Iris pigment epithelial cell (primary cell): ENCODE results near the gene CHST11.
"Not testable (repeated sequence)": the region's sequence is repeated elsewhere in the genome, so short reads cannot be mapped to it uniquely, and the experiment has no call there.

Experiments
- DNase-seq: peaks from one replicate; pipeline ENCODE4 v3.0.0-alpha.2; 2011; ENCODE audit warnings: low read depth

CHST11 gene

DNA sequence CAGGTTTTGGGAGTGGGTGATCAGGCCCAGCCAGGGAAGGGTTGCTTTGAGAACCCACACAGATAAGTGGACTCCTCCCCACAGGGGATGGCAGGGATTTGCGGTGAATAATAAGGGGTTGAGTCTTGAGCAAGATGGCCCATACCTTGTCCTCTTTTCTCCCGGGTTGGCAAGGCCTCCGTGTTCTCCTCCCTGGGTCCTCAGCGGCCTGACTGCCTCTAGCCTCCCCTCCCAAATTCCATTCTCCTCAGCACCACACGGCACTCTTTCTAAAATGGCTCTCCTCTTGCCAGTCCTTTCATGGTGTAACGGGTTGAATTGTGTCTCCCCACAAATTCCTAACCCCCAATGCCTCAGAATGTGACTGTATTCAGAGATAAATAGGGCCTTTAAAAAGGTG is 70.0 kb downstream of the CHST11 start:
- DNase-seq = no peak

GRCh38 chr12:104527653-104528052 is 70.9 kb downstream of the CHST11 start:
- DNase-seq = not testable (repeated sequence)

DNA sequence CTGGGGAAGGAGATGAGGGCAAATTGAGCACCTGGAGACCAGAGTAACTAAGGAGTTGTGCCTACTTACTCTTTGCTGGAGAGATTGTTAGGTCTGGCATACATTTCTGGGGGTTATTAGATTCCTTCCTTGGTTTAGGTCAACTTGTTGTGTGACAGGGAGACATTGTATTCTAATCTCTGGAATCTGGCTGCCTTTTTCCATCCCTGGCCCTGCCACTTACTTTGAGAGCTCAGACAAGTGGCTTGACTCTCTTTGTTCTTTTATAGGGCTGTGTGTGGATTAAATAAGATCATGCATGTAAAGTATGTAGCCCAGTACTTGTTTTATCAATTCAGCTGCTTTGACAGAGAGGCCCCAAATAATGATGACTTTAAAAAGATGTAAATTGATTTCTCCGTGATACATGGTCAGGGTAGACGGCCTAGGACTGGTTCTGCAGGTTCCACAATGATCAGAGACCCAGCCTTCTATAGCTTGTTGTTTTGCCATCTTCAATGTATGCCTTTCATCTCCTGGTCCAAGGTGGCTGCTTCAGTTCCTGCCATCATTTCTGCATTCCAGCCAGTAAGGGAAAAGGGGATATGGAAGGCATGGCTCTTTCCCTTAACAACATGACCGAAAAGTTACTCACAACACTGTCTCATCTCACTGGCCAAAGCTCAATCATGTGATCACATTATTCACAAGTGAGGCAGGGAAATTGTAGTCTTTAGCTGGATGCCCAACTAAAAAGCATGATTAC is 72.6 kb downstream of the CHST11 start:
- no peak for DNase-seq

DNA sequence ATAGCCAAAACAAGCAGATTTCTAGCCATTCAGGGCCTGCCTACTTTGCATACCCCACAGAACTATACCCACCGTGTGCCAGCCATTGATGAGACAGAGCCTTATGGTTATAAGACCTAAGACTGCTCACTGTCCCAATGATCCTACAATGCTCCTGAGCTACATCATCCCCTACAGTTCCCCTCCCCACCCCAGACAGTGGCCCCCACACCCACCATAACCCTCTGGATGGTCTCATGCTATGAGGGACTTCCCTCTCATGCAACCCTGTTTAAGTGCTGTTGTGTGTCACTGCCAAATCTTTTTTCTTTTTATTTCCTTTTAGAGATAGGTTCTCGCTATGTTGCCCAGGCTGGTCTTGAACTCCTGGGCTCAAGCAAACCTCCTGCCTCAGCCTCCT is 75.9 kb downstream of the CHST11 start:
- no peak for DNase-seq

DNA sequence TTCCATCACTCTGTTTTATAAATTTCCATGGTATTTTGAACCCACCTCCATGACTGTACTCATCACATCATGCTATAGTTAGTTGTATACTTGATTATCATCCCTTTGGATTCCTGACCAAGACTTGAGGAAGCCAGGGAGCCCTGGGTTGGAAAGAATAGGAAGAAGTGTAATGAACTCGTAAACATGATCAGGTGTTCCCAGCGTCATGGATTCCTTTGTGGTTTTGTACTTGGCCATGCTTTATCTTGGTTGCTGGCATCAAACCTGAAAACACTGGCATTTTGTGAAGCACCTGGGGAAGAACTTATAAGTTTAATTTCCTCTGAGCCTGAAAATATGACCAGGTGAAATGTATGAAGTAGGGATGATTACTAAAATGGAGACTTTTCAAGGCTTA is 76.4 kb downstream of the CHST11 start:
- no peak for DNase-seq

GRCh38 chr12:104534162-104534856 is 77.6 kb downstream of the CHST11 start:
- peak; percentile 52 for DNase-seq

DNA sequence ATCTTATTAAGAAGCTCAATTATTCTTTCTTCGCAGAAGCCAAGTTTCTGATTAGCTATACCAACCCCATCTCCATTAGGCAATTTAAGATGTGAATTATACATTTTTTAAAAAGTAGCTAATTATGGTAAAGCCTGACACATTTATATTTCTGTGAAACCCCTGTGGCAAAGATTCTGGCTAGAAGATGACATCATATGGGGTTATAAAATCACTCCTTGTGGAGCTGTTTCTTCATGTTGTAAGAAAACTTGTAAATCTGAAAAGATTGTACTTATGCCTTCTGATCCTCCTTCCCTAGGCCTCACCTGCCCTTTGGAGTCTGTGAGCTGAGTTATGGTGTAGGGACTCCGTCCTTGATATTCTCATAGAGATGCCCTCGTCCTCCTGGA is 78.1 kb downstream of the CHST11 start:
- no peak for DNase-seq

DNA sequence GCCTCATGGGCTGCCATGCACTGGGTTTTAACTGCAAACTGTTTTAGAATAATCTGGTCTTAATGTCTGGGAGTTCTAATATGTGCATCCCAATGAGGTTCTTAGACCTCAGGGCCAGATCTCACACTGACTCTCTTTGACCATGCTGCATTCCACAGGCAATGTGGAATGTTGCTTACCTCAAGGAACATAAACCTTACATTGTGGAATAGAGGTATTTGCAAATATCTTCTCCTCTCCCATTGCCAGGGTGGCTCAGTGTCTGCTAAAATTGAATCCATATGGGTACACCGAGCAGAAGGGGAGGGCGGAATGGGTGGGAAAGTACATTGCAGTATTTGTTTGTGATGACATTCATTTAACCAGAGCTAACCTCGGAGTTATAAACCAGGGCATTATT is 78.6 kb downstream of the CHST11 start:
- peak; percentile 41 for DNase-seq

GRCh38 chr12:104536841-104537240 is 80.1 kb downstream of the CHST11 start:
- no peak for DNase-seq

- no peak for DNase-seq
These were observed 81.3 kb downstream of the CHST11 start for GRCh38 chr12:104538056-104538455.

DNA sequence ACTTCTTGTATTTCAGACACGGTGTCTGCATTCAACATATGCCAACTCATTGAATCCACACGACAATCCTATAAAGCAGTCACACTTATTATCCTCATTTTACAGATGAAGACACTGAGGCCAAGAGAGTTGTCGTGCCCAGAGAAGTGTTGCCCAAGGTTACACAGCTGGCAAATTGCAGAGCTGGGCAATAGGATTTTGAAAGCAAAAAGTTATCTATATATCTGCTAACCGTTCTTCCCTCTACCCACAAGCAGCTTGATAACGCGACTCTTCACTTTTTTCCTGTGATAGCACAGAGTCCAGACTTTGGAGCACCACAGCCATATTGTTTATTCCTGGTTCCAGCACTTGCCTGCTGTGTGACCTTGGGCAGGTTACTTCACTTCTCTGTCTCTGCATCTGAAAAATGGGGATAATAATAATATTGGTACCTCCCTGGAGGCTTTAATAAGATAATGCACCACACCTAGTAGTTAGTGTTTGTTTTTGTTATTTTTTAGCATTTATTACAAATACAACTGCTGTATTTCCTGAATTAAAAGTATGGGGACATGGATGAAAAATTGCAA is 82.2 kb downstream of the CHST11 start:
- DNase-seq = no peak

GRCh38 chr12:104544836-104545235 is 88.1 kb downstream of the CHST11 start:
- DNase-seq = no peak

- no peak for DNase-seq
These were observed 89.8 kb downstream of the CHST11 start for GRCh38 chr12:104546575-104546974.

GRCh38 chr12:104547235-104547634 is 90.5 kb downstream of the CHST11 start:
- no peak for DNase-seq

- peak; percentile 44 for DNase-seq
These were observed 93.2 kb downstream of the CHST11 start for GRCh38 chr12:104549815-104550480.

DNA sequence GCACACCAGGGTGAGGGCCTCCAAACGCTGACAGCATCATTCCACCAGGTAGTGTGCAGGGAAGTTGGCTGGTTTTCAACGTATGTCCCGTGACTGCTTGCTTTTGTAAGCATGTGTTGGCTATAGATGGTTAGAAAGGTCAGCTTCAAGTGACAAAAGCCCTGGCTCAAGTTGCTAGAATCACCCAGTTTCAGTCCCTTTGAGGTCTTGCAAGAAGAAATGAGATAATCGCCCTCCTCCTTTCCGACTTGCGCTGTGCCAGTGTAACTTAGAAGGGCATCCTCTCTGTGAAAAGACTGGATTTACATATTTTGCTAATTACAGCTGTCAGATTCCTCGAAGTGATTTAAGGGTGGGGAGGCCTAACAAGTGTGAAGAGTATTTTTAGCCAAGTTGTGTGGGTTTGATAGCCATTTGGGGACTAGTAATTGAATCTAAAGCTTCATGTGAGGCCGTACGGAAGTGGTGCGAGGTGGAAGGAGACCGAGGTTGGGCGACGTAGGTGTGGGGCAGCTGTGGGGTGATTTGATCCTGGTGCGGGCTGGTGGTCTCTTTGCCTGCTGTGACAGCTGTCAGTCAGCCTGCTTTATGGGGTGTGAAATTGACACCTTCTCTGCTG is 94.7 kb downstream of the CHST11 start:
- no peak for DNase-seq

DNA sequence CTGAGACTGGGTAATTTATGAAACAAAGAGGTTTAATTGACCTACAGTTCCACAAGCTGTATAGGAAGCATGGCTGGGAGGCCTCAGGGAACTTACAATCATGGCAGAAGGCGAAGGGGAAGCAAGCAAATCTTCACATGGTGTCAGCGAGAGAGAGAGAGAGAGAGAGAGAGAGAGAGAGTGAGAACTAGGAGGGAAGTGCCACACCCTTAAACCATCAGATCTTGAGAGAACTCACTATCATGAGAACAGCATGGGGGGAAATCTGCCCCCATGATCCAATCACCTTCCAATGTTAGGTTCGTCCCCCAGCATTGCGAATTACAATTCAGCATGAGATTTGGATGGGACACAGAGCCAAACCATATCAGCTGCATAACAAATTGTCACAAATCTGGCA is 96.7 kb downstream of the CHST11 start:
- DNase-seq = no peak

- DNase-seq = no peak
These were observed 98.9 kb downstream of the CHST11 start for GRCh38 chr12:104555648-104556047.

DNA sequence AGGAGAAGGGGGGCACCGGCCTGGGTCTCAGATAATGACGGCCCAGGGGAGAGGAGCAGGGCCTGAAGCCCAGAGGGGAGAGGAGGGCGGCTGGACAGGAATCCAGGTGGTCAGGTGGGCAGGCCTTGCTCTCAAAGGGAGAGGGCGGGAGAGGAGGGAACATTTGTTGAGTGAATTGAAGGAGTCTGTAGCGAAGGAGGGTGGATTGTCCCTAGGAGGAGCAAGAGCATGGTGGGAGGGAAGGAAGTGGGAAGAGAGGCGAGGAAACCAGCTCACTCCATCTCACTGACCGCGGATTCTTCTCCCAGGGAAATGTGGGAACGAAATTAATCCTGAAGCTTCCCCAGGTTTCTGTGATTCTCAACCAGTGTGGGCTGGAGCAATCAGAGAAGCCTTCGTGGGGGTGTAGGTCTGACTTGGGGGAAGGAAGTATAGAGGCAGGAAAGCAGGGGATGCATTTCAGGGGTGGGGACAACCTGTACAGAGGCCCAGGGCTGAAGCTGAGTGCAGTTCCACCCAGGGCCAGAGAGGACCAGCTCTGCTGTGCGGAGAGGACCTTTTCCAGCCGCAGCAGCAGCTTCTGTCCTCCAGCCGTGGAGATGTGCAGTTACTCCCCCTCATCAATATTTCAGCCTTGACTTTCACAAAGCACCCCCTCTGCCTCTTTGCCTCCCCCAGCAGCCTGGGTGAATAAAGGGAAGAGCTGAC is 100.9 kb downstream of the CHST11 start:
- no peak for DNase-seq

DNA sequence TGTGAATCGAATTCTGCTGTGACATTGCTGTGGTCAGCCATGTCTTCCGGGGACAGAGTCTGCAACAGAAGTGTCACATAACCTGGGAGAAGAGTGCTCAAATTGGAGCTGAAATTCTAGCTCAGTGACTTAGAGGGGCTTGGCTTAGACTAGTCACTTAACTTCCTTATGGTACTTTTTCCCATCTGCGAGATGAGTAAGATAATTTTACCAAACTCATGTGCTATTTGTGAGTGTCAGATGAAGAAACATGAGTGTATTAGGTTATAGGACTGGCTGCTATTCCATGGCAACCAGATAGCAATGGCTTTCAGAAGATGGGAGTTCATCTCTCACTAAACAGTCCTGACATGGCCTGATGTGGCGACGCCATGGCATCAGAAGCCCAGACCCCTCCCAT is 104.1 kb downstream of the CHST11 start:
- no peak for DNase-seq

GRCh38 chr12:104562763-104563162 is 106.0 kb downstream of the CHST11 start:
- DNase-seq = no peak

GRCh38 chr12:104564662-104565061 is 107.9 kb downstream of the CHST11 start:
- DNase-seq = not testable (repeated sequence)
